GM18511 (cell line): ENCODE data around the gene CDCA3.

Experiments
- ATAC-seq: cut with Tn5 transposase; IDR thresholded peaks from one replicate; pipeline ENCODE4 v1.9.1; 2021; ENCODE audit warnings: mild to moderate bottlenecking, moderate library complexity; ENCODE audit not compliant: unreplicated experiment

Gene CDCA3

DNA sequence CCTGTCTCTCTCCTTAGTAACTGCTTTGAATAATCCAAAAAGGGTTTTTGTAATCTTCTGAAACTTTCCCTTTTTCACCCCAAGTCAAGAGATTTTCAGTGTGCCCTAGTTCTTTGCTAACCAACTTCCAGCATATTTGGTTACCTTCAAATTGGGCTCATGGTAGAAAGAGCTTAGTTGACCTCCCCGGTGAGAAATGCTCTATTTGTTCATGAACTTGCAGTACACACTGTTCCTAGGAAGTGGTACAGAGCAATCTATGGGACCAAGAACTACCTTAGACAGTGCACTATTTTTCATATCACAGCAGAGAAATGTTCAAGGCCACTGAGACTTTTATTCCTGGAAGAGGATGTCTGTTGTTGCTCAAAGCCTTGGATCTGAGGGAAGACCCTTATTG, 2.5 kb upstream of the CDCA3 start:
- ATAC-seq, result no peak

DNA sequence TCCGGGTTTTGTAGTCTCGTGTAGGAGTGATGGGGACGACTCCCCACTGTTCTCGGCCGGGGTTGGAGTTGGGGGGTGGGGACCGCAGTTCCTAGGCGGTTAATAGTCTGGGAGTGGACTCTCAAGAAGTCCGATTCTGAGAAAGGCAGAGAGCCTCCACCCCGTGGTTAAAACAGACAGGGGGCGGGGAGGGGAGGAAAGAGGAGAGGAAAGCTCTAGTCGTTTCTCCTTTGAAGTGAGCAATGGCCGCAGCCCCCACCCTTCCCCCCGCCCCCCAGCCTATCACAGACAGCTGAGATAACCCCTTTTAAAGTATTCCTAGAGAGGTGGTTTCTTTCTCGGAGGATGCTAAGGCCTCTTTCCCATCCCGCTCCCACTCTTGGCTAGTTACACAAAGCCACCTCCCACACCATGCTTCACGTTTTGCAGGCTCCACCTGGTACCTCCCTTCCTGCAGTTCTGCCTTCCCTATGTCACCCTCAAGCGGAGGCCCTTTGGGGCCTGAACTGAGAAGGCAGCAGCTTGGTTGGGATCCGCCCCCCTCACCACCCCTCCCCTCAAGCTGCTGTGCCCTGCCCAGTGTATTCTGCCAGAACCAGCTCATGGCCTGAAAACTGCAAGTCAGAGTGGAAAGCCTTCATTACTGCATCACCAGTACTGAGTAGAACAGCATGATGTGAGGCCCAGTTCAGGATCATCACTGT, 1.7 kb upstream of the CDCA3 start:
- no peak for ATAC-seq

DNA sequence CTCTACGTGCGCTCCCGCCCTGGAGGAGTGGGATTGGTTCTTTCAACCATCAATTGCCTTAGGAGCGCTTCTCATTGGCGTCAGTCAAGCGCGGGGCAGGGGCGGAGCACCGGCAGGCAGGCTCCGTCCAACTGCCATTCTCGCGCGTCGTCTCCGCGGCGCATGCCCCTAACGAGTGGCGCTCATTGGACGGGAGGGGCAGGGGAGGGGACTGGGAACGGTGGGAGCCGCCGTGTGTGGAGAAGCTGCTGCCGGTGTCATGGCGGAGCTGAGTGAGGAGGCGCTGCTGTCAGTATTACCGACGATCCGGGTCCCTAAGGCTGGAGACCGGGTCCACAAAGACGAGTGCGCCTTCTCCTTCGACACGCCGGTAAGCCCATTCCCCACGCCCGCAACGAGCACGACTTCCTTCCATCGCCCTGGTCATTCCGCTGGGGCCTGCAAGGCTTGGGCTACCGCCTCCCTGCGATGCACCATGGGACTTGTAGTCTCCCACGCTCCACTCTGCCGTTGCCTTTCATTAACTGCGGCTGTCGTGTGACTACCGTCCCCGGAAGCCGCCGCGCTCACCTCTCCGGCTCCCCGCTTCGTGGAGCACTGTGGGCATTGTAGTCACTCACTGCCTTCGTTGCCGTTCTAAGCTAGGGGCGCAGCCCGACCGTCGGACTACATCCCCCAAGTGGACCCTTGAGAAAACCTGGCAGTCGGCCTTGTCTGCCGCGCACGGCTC, 1.0 kb upstream of the CDCA3 start, which contains the start of gene USP5:
TSS of gene USP5 (plus strand) at position 230 of the 730 bp plus-strand sequence. CDS start at position 260, 30 bp downstream.
- ATAC-seq, result peak; percentile 77

DNA sequence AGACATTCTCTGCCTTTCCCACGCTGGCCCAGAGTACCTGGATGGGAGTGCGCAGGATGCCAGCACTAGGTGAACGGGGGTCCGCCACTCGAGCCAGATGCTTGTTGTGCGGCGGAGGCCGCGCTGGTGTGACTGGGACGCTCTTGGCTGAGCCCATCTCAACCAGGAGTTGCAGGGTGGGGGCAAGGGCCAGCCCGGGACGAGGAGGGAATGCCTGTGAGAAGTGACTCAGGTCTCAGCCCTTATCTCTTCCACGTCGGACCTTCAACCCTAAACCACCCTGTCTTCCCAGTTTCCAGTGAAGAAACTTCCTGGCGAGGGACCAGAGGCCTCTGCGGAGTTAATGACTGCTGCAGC, 312 bp downstream of the CDCA3 start:
- ATAC-seq, result no peak

DNA sequence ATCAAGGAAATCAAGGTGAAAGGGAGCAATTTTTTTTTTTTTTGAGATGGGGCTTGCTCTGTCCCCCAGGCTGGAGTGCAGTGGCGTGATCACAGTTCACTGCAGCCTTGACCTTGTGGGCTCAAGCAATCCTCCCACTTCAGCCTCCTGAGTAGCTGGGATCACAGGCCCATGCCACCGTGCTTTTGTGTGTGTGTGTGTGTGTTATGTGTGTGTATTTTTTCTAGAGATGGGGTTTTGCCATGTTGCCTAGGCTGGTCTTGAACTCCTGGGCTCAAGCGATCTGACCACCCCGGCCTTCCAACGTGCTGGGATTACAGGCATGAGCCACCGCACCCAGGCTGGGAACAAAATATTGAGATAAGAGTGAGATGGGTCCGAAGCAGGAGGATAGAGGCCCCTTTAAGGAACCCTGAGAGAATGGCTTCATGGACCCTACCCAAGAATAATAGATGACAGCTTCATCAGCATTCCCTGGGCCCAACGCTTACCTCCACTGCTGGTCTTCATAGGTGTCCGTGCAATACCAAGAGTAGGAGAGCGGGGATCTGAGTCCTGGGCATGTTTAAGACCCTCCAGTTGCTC, 1.0 kb downstream of the CDCA3 start:
- no peak for ATAC-seq

DNA sequence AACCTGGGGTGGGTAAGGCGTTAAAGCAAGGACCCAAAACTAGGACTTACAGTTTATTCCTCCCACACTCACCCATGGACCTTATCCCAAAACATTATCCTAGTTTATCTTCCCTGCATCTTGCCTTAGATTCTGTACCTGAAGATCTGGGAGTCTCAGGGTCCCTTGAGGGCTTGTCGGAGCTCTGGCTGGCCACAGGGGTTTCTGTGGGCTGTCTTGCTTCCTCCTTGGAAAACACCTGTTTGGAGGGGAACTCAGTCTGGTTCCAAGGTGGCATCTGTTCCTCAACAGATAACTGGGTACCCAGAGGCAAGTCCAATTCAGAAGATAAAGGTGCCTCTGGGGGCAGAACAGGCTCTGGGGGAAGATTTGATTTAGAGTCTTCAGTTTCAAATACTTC, 1.7 kb downstream of the CDCA3 start:
- no peak for ATAC-seq

DNA sequence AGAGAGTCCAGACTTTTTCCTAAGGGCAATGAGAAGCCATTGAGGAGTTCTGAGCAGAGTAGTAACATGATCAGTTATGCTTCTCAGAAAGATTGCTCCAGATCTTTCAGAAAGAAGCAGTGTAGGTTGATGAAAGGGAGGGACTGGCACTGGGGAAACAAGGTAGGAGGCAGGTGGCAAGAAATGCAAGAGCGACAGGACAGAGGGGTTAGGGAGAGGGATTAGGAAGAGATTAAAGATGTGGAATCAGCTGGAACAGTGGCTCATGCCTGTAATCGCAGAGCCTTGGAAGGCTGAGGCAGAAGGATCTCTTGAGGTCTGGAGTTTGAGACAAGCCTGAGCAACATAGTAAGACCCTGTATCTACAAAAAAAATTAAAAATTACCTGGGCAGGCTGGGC, 3.4 kb downstream of the CDCA3 start:
- ATAC-seq, result no peak

DNA sequence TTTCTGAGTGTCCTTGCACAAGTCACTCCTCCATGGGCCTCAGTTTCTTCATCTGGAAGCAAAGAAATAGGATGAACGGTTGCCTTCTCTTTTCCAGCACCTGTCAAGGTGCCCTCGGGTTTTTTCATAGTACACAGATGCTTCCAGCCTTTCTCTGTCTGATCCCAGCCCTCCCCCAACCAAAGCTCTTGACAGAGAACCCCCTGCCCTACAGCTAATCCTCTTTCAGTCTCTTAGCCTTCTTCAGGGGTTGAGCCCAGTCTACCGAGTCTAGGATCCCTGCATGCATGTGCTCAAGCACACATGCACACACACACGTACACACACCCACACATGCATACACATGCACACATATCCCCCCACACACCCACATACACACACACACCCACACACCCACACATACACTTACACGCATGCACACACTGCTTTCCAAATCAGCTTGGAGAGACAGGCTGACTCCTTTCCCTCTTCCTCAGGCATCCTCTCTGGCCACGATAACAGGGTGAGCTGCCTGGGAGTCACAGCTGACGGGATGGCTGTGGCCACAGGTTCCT, 4.7 kb downstream of the CDCA3 start:
- ATAC-seq, result no peak

DNA sequence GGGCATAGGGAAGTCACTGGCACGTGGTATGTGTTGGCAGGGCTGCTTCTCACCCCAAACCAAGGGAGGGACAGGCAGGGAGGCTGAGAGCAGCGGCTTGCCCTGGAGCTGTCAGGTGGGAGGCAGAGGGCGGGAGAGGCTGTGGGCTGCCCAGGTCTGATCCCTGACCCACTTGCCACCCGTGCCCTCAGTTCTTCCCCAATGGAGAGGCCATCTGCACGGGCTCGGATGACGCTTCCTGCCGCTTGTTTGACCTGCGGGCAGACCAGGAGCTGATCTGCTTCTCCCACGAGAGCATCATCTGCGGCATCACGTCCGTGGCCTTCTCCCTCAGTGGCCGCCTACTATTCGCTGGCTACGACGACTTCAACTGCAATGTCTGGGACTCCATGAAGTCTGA, 5.7 kb downstream of the CDCA3 start:
- no peak for ATAC-seq

DNA sequence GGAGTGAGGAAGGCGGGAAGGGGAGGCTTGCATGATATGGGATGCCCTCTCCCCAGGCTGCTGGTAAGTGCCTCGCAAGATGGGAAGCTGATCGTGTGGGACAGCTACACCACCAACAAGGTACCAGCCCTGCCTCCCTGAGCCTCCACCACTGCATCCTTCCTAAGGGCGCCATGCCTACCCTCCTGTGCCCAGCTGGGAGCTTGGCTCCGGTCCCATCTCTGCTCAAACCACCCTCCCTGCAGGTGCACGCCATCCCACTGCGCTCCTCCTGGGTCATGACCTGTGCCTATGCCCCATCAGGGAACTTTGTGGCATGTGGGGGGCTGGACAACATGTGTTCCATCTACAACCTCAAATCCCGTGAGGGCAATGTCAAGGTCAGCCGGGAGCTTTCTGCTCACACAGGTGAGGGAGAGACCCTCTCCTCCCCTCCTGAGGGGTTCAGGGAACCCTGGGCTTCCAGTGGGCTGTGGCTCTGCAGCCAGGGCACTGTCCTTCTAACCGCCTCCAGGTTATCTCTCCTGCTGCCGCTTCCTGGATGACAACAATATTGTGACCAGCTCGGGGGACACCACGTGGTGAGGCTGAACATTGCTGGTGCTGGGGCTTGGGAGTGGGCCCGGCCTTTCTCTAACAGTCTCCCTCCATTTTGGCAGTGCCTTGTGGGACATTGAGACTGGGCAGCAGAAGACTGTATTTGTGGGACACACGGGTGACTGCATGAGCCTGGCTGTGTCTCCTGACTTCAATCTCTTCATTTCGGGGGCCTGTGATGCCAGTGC, 7.8 kb downstream of the CDCA3 start:
- no peak for ATAC-seq

DNA sequence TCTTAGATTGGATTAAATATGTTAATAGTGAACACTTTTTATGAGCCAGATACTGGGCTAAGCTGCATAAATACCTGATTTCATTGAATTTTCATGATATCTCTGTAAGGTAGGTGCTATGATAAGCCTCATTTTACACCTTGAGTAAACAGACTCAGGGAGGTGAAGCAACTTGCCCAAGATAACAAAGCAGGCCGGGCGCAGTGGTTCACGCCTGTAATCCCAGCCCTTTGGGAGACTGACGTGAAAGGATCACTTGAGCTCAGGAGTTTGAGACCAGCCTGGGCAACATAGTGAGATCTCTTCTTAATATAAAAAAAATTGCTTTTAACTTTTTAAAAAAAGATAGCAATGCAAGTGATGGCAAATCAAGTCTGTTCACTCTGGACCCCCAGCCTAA, 9.0 kb downstream of the CDCA3 start:
- no peak for ATAC-seq

DNA sequence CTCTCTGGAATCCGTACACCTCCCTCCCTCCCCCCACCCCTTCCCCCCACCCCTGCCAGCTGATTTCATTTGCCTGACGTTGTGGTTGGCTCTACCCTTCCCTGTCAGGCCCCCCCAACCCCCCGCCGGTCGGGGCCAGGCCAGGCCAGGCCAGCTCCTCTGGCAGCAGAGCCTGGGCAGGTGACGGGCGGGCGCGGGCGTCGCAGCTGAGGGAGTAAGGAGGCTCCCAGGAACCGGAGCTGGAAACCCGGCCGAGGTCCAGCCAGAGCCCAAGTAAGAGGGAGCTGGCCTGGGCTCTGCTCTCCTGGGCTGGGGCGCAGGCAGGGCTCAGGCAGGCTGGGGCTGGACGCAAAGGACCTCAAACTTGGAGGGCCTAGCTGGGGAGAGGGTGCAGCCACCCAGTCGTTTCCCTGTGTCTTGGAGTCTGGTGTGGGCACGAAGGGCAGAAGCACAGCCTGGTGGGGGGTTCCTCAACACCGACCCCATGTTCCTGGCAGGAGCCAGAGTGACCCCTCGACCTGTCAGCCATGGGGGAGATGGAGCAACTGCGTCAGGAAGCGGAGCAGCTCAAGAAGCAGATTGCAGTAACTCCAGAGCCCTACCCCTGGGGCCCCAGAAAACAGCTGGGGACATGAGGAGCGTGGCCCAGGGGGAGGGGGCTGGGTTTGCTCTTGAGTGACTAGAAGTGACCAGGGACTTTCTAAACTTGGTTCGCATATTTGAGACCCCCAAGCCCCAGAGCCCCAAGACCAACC, 10.1 kb downstream of the CDCA3 start, which contains the start of gene GNB3:
TSS of gene GNB3 (plus strand) at position 165 of the 755 bp plus-strand sequence. CDS start at position 528, 363 bp downstream.
- ATAC-seq, result no peak

DNA sequence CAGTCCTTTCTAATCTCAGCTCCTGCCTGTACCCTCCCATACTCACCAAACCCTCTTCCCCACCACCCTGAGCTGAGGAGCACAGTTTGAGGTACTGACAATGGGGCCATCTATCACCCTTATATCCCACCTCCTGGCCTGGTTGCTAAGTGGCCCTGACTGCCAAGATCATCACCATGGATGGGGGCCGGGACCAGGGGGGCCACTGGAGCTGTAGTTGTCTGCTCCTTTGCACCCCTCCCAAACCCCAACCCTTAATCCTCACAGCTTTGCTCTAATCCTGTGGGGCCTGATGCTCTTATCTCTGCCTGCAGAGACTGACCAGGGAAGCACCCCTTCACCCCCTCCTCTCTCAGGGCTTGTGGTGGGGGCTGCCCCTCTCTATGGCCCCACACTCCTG, 10.8 kb downstream of the CDCA3 start:
- ATAC-seq, result no peak

DNA sequence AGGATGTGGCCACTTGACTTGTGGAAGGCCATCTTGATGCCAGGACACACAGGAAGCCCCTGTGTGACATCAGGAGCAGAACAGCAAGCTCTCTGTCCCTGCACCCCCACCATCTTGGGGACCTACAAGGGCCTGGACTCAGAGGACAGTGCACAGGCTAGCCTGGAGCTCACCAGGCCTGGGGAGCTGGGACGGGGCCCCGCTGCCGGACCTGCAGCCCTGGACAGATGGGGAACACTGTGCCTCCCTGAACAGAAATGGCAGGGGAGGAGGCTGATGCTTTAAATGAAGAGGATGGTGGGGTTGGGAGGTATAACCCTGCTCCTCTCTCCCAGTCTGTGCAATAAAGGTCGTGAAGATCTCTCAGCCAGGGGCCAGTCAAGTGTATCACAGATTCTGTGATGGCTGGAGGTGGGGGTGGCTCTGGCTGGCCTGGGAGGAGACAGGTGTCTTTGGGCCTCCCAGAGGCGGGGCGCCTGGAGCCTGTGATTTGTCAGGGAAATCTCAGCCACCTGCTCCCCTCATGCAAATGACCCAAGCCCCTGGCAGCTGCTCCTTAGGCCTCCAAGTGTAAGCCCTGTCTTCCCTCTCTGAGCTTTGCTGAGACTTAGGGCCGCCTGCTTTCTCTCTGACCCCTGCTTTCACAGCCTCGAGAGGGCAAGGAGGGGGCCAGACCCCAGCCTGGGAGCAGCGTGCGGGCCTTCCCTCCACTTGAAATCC, 11.4 kb downstream of the CDCA3 start:
- peak; percentile 79 for ATAC-seq

DNA sequence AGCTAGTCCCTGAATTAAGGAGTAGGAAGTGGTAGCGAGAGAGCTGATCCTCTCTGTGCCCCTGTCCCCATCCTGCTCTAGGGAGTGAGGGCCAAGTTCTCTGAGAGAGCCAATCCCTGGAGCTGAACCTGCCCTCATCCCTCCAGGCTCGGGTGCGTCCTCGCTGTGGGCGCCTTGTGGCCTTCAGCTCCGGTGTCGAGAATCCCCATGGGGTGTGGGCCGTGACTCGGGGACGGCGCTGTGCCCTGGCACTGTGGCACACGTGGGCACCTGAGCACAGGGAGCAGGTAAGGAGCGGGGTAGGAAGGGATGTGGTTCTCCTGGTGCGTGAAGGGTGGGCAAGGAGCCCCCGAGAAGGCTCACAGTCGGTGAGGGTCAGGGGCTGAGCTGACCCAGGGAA, 12.2 kb downstream of the CDCA3 start:
- ATAC-seq, result no peak

DNA sequence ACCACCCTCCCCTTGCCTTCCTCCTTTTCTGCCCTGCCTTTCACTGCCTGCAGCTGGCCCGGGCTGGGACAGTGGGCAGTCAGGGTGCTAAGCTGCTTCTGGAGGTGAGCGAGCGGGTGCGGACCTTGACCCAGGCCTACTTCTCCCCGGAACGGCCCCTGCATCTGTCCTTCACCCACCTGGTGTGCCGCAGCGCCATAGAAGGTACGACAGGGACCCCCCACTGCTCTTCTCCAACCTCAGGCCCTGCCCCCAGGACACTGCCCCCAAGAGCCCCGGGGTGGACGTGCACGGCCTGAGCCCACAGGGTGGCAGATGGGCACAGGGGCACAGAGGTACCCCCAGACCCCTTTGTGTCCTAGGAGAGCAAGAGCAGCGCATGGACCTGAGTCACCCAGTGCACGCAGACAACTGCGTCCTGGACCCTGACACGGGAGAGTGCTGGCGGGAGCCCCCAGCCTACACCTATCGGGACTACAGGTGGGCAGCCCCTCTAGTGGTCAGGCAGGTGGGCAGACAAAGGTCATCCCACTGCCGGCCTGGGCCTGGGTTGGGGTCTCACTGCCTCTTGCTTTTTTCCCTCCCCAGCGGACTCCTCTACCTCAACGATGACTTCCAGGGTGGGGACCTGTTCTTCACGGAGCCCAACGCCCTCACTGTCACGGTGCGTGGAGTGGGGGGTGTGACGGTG, 13.6 kb downstream of the CDCA3 start:
- ATAC-seq, result no peak

DNA sequence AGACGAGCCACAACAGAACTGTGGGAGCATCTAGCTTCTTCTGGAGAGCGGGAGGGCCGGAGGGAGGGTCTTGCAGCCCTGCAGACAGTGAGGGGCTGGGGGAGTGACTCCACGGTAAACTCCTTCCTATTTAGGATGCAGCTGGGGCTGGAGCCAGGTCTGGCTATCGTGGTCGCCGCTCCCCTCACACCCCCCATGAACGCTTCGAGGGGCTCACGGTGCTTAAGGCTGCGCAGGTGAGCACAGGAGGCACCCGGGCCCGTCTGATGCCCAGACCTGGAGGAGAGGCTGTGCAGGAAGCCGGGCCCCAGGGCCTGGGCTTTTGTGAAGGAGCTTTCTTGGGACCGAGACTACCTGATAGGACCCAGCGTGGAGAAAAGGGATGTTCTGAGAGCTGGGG, 14.2 kb downstream of the CDCA3 start:
- ATAC-seq, result no peak

DNA sequence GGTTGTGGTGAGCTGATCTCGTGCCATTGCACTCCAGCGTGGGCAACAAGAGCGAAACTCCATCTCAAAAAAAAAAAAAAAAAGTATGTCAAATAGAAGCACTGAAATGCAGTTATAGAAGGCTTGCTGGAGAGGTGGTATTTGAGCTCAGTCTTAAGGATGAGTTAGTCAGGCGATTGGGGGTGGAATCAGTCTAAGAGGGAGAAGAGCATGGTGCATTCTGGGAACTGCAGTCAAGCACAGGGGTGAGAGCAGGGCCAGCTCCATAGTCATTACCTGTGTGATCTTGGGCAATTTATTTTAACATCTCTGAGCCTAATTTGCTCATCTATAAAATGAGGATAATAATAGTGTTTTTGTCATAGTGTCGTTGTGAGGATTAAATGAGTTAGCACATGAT, 16.2 kb downstream of the CDCA3 start:
- no peak for ATAC-seq

DNA sequence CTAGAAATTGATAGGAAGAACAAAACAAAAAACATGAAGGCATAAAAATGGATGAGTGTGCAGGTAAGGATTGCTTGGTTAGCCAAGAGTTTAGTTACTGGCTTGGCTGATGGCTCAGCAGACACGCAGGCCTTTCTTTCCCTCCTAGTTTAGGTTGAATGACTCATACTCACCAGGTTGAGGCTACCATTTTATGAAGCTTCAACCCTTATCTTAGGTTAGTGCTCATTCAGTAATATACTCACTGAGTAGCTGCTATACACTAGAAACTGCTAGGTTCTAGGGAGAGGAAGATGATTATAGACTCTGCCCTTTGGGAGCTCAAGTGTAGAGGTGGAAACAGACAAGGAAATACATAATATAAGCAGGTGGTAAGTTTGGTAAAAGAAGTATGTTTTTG, 16.8 kb downstream of the CDCA3 start:
- ATAC-seq, result no peak
